Choroid plexus epithelial cell (primary cell): ENCODE results near the gene CERT1.
"Not testable (repeated sequence)": the region's sequence is repeated elsewhere in the genome, so short reads cannot be mapped to it uniquely, and the experiment has no call there.

Source experiments
- DNase-seq: peaks from one replicate; pipeline ENCODE4 v3.0.0-alpha.2; 2010; ENCODE audit warnings: low read depth
- H3K4me3 ChIP-seq: 2 replicates; pipeline ENCODE4 v1.5.1; 2011; ENCODE audit warnings: low read depth, mild to moderate bottlenecking, control low read depth, low read length, moderate library complexity
- TF ChIP-seq, protein P1 (sequence below): conservative IDR thresholded peaks from 2 replicates; pipeline ENCODE4 v1.5.1; 2011; ENCODE audit warnings: low read depth, mild to moderate bottlenecking, control low read depth, inconsistent platforms, low read length, moderate library complexity

CERT1 gene

DNA sequence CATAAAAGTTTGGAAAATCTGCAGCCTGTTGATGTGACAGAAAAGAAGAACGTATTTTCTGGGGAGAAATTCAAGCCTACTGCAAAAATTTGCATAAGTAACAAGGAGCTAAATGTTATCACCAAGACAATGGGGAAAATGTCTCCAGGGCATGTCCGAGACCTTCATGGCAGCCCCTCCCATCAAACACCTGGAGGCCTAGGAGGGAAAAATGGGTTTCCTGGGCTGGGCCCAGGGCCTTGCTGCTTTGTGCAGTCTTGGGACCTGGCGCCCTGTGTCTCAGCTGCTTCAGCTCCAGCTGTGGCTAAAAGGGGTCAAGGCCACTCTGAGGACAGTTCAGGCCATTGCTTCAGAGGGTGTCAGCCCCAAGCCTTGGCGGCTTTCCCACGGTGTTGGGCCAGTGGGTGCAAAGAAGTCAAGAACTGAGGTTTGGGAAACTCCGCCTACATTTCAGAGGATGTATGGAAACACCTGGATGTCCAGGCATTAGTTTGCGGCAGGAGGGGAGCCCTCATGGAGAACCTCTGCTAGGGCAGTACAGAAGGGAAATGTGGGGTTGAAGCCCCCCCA lies 13.1 kb downstream of the CERT1 start:
- no peak overlapping the region for H3K4me3 ChIP-seq
- TF ChIP-seq, protein P1, sequence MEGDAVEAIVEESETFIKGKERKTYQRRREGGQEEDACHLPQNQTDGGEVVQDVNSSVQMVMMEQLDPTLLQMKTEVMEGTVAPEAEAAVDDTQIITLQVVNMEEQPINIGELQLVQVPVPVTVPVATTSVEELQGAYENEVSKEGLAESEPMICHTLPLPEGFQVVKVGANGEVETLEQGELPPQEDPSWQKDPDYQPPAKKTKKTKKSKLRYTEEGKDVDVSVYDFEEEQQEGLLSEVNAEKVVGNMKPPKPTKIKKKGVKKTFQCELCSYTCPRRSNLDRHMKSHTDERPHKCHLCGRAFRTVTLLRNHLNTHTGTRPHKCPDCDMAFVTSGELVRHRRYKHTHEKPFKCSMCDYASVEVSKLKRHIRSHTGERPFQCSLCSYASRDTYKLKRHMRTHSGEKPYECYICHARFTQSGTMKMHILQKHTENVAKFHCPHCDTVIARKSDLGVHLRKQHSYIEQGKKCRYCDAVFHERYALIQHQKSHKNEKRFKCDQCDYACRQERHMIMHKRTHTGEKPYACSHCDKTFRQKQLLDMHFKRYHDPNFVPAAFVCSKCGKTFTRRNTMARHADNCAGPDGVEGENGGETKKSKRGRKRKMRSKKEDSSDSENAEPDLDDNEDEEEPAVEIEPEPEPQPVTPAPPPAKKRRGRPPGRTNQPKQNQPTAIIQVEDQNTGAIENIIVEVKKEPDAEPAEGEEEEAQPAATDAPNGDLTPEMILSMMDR: no peak

DNA sequence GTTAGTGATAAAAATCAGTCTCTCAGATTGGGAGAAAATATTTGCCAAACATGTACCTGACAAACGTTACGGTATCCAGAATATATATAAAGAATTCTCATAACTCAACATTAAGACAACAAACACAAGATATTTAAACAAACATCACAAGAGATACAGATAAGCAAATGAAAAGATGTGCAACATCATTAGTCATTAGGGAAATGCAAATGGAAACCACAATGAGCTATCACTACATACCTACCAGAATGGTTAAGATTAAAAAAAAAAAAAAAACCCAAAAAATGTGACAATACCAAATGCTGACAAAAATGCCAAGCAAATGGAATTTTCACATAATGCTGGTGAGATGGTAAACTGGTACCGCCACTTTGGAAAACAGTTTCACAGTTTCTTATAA lies 15.4 kb downstream of the CERT1 start:
- DNase-seq: no peak
- TF ChIP-seq, protein P1: no peak
- no peak overlapping the region for H3K4me3 ChIP-seq

More for the DNA sequence above, 13.1 kb downstream of the CERT1 start:
- DNase-seq: no peak

DNA sequence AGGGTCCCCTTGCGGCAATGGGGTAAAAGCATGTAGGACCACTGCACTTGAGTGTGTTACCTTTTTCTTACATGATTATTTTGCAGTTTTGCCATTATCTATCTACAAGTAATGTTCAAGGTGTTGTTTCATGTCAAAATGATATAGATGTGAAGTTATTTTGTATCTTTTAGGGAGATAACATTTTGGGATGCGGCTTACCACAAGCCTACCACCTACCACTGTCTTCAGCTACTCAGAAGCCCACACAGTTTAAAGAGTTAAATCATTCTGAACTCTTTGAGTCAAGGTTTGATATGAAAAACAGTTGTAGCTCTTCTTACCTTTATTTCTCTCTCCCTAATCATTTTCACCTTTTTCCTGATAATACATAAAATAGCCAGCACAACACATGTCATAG lies 19.8 kb downstream of the CERT1 start:
- DNase-seq: no peak
- TF ChIP-seq, protein P1: no peak
- H3K4me3 ChIP-seq: no peak overlapping the region

DNA sequence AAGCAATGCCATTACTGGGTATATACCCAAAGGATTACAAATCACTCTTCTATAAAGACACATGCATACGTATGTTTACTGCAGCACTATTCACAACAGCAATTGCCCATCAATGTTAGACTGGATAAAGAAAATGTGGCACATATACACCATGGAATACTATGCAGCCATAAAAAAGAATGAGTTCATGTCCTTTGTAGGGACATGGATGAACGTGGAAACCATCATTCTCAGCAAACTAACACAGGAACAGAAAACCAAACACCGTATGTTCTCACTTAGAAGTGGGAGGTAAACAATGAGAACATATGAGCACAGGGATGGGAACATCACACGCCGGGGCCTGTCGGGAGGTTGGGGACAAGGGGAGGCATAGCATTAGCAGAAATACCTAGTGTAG lies 21.6 kb downstream of the CERT1 start:
- DNase-seq: not testable (repeated sequence)

DNA sequence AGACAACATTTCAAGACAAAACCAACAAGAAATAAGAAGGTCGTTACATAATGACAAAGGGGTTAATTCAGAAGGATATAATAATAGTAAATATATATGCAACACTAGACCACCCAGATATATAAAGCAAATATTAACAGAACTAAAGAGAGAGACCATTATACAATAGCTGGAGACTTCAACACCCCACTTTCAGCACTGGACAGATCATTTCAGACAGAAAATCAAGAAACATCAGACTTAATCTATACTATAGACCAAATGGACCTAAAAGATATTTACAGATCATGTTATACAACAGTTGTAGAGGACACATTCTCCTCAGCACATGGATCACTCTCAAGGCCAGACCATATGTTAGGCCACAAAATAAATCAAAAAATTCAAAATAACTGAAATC lies 26.8 kb downstream of the CERT1 start:
- DNase-seq: no peak
- TF ChIP-seq, protein P1: no peak

More for the DNA sequence above, 21.6 kb downstream of the CERT1 start:
- not testable (repeated sequence) for H3K4me3 ChIP-seq

DNA sequence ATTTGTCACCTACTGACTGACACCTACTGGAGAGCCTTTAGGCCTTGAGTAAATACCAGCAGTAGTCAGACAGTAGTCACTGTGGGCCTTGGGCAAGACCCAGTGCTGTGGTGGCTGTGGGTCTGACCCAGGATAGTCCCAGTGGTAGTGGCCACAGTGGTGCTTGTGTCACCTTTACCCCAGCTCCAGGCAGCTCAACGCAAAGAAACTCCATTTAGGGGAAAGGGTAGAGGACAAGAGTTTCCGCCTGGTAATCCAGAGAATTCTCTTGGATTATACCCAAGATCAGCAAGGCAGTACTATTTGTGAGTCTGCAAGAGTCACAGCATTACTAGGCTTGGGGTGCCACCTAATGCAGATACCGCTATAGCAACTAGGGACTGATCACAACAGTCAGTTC lies 28.9 kb downstream of the CERT1 start:
- no peak overlapping the region for H3K4me3 ChIP-seq
- no peak for DNase-seq
- TF ChIP-seq, protein P1: no peak

More for the DNA sequence above, 26.8 kb downstream of the CERT1 start:
- no peak overlapping the region for H3K4me3 ChIP-seq

DNA sequence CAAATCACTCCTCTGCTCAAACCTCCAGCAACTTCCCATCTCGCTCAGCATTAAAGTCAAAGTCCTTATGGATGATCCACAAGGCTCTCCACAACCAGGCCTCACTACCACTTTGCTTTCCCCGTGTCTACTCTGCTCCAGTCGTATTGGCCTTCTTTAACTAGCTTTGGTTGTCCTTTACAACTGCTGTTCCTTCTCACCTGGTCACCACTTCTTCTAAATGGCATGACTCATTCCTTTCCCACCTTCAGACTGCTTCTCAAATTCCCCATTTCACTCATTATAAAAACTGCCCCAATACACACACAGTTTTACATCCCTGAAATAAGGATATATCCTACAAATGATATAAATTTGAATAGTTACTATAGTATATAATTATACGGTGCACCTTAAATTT lies 30.4 kb downstream of the CERT1 start:
- no peak for DNase-seq
- H3K4me3 ChIP-seq: no peak overlapping the region
- TF ChIP-seq, protein P1: no peak
